Prostate gland (tissue), 2 donors: Measurements from ENCODE around the gene SIM2.

Source experiments
- CTCF ChIP-seq, 4 experiments: fragments of 200-600 bp in 2 of 4; fragments of 450-650 bp in 2 of 4; sonication (generic) in 2 of 4; IDR thresholded peaks; 1 replicate in 3 of 4; 2 replicates in 1 of 4; pipeline ENCODE4 v1.5.1; 2016 to 2019; ENCODE audit warnings: antibody characterized with exemption in 4 of 4, mild to moderate bottlenecking in 2 of 4, moderate library complexity in 2 of 4
- POLR2A ChIP-seq: fragments of 450-650 bp; IDR thresholded peaks from one replicate; pipeline ENCODE4 v1.6.1; 2016; ENCODE audit warnings: antibody characterized with exemption, mild to moderate bottlenecking
- POLR2AphosphoS5 ChIP-seq: sonication (generic); formaldehyde crosslinking; IDR thresholded peaks from one replicate; pipeline ENCODE4 v1.6.1; 2017; ENCODE audit warnings: antibody characterized with exemption

- TF ChIP-seq POLR2AphosphoS5 (no peak), CTCF (IDR thresholded peaks at IDR 0.05) (no peak), POLR2A (no peak)
Observed at GRCh38 chr21:36747815-36748383, 49.0 kb downstream of the SIM2 start.
